GM21576 (cell line): ENCODE results near the gene TSC22D1.

ENCODE experiments used
- ATAC-seq: cut with Tn5 transposase; IDR thresholded peaks from one replicate; pipeline ENCODE4 v1.9.1; 2021; ENCODE audit warnings: mild to moderate bottlenecking, moderate library complexity; ENCODE audit not compliant: unreplicated experiment

The TSC22D1 gene

GRCh38 chr13:44410328-44410859 is 165.7 kb downstream of the TSC22D1 start:
- ATAC-seq: no peak

- no peak for ATAC-seq
Observed at GRCh38 chr13:44409595-44409994, 166.5 kb downstream of the TSC22D1 start.

GRCh38 chr13:44407891-44408290 is 168.2 kb downstream of the TSC22D1 start:
- no peak for ATAC-seq

- no peak for ATAC-seq
Observed at GRCh38 chr13:44407379-44407778, 168.8 kb downstream of the TSC22D1 start.

GRCh38 chr13:44406617-44407016 is 169.5 kb downstream of the TSC22D1 start:
- no peak for ATAC-seq

- ATAC-seq: no peak
Observed at GRCh38 chr13:44404261-44405132, 171.6 kb downstream of the TSC22D1 start.

- ATAC-seq: no peak
Observed at GRCh38 chr13:44403461-44404056, 172.6 kb downstream of the TSC22D1 start.

- ATAC-seq: no peak
Observed at GRCh38 chr13:44402899-44403445, 173.2 kb downstream of the TSC22D1 start.

GRCh38 chr13:44401577-44401976 is 174.6 kb downstream of the TSC22D1 start:
- ATAC-seq: no peak

GRCh38 chr13:44400736-44401135 is 175.4 kb downstream of the TSC22D1 start:
- no peak for ATAC-seq

- ATAC-seq: no peak
Observed at GRCh38 chr13:44399074-44399473, 177.1 kb downstream of the TSC22D1 start.

GRCh38 chr13:44398606-44399005 is 177.5 kb downstream of the TSC22D1 start:
- no peak for ATAC-seq

- no peak for ATAC-seq
Observed at GRCh38 chr13:44397766-44398223, 178.3 kb downstream of the TSC22D1 start.

GRCh38 chr13:44396701-44397580 is 179.2 kb downstream of the TSC22D1 start:
- no peak for ATAC-seq

GRCh38 chr13:44395976-44396694 is 180.0 kb downstream of the TSC22D1 start:
- no peak for ATAC-seq

GRCh38 chr13:44394658-44395057 is 181.5 kb downstream of the TSC22D1 start:
- no peak for ATAC-seq

GRCh38 chr13:44393391-44393790 is 182.7 kb downstream of the TSC22D1 start:
- ATAC-seq: no peak

GRCh38 chr13:44389876-44390275 is 186.3 kb downstream of the TSC22D1 start:
- no peak for ATAC-seq

GRCh38 chr13:44389060-44389666 is 187.0 kb downstream of the TSC22D1 start:
- no peak for ATAC-seq
